Renal cortex interstitium (tissue), 11 donors: ENCODE results near the gene ATRNL1. TPM values are rescaled to one million over a fixed set of nuclear protein-coding genes. Genes with fewer than 3 reads are reported as not detected.
A peak's percentile ranks its signal among the peaks of the same experiment; 100 is the strongest.
"Not testable (repeated sequence)": the region's sequence is repeated elsewhere in the genome, so short reads cannot be mapped to it uniquely, and the experiment has no call there.

Experiments used
- DNase-seq, 11 donors: peaks; one replicate each; pipeline ENCODE4 v3.0.0-alpha.2; 2013; ENCODE audit warnings: low read depth in 9 of 11, low spot score in 4 of 11; ENCODE audit errors: extremely low read depth in 1 of 11
- polyA plus RNA-seq, 3 donors: library from polyadenylated mRNA; unstranded; fragments of 120-200 nt; gene quantifications; one replicate each; pipeline ENCODE4 v1.2.1, GENCODE V29; 2013; ENCODE audit not compliant: insufficient read length in 3 of 3

The ATRNL1 gene
- polyA plus RNA-seq, 3 donors, result 27.2 to 31.3 (median 27.6) TPM

- DNase-seq, result no peak
Observed at GRCh38 chr10:115762029-115762428, 668.9 kb downstream of the ATRNL1 start.

GRCh38 chr10:115771755-115772154 lies 678.6 kb downstream of the ATRNL1 start:
- no peak for DNase-seq

DNA sequence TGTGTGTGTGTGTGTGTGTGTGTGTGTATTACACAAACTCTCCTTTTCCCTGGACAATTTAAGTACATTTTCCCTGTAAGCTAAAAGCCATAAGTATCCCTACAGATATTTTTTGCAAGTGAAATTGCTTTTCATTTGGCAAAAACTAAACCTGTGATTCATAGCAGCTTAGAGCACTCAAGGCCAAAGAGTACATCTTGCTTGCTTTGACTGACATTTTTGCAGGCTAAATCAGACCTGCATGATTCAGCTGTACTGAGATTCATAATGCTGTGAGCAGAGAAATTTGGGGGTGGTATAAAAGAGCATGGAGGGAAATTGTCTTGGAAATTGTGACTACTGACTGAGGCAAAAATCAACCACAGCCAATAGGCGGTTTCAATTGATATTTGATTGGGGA lies 679.4 kb downstream of the ATRNL1 start:
- DNase-seq, result no peak

DNA sequence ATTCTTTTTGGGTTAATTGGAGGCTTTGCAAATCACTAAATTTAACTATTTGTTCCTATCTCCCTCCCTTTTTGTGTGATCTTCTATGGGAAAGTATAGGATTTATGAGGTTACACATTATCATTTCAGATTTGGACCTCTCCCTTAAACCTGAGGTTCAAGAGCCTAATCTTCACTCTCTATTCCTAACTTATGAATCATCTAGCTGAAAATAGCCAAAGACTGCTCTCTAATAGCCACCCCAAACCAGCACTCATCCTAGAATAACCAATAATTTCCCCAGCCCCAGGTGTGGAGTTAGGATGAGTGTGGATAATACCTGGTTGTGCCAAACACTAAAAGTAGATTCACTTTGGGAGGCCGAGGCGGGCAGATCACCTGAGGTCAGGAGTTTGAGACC lies 680.7 kb downstream of the ATRNL1 start:
- DNase-seq, result no peak

- DNase-seq, result no peak
Observed at GRCh38 chr10:115774721-115775120, 681.6 kb downstream of the ATRNL1 start.

DNA sequence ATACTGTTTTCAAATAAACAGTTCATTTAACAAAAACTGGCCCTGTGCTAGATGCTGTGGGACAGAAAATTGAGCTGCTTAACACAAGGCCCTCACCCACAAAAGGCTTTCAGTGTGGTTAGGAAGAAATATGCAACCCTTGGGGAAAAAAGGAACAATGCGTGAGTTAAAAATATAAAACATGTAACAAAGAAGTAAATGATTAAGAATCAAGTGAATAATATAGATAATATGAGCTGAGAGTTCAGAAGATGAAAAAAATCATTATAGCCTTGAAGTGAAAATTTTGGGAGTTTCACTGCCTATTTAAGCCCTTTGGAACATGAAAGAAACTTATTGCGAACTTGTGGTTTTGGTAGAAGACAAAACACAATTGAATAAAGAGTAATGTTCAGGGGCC lies 684.5 kb downstream of the ATRNL1 start:
- no peak for DNase-seq

DNA sequence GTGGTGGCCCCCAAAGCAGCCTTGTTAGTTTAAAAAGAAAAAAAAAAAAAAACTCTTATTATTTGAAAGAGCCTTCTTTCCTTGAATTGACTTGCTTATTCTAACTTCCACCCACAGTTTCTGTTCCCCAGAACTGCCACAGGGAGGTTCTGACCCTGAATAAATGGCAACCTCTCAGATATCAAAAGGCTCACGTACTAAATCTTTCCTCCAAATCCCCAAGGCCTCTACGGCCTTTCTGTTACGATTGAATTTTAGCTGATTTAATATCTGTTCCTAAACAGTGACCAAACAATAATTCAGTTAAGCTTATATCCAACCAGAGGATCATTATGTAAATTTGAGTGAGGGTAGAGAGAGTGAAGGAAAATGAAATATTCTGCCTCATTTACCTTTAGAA lies 697.1 kb downstream of the ATRNL1 start:
- peak in 1 of 11 donors; percentile 23 for DNase-seq

GRCh38 chr10:115795964-115796363 lies 702.8 kb downstream of the ATRNL1 start:
- DNase-seq, result no peak

DNA sequence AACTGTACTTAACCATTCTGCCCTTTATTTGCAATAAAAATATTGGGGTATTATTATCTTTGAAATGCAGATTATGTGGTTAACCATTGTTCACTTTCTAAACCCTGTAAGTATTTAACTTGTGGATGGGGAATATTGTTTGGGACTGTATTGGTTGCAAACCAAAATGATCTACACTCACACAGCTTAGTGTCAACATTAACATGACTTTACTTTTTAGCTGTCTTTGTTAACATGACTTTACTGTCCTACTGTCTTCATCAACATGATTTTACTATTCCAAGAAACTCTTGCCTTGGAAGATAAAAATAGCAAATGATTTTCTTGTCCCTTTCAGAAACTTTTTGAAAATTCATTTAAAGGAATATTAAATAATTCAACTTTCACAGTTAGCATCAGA lies 708.3 kb downstream of the ATRNL1 start:
- no peak for DNase-seq

- DNase-seq, result no peak
Observed at GRCh38 chr10:115801992-115802391, 708.8 kb downstream of the ATRNL1 start.

DNA sequence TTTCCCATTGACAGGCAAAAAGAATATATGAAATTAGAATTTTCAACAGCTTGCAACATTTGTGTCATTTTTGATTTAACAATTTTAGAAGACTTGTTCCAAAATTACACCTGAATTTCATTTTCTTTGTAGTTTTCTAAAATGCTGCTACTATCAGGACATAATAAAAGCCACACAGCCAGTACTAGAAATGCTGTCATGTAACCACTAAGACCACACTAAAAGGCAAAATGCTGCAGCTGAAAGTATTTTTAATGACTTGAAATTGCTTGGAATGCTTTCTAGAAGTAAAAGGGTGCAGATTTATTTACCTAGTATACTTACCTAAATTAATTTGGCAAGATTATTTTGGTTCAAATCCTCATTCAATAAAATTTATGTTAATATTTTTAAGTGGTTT lies 709.7 kb downstream of the ATRNL1 start:
- no peak for DNase-seq

DNA sequence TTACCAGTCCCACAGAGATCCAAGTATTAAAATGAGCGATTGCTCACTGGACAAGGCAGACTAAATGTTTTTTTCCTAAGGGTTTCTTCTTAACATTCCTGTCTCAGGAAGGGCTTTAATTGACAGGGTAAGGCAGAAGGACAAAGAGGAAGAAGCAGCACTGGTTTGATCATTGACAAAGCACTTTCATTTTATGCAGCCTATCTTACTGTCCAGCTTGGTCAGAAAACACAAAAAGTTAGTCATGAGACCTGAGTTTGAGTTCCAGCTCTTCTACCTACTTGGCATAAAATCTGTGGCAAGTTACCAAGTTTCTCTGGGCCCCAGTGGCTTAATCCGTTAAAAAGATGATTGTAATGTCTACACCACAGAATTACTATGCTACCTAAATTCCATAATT lies 721.4 kb downstream of the ATRNL1 start:
- DNase-seq, result no peak

DNA sequence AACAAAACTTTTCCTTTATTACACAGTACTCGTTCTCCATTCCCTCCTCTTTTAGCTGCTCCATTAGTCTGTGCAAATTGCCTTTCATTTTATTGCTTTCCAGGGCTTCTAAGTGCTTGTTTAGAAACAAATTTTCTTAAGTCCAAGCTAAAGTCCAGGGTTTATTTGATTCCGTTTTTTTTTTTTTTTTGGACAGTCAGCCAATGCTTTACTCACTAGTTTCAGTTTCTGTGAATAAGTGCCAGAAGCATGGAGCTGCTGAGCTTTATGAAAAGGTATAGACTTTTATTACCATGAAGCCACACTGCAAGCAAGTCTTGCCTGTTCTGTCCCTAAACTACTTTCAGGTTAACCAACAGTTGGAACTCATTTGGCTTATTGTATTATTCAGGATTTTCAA lies 724.8 kb downstream of the ATRNL1 start:
- peak in 1 of 11 donors; percentile 37 for DNase-seq

- no peak for DNase-seq
Observed at GRCh38 chr10:115826396-115826795, 733.2 kb downstream of the ATRNL1 start.

DNA sequence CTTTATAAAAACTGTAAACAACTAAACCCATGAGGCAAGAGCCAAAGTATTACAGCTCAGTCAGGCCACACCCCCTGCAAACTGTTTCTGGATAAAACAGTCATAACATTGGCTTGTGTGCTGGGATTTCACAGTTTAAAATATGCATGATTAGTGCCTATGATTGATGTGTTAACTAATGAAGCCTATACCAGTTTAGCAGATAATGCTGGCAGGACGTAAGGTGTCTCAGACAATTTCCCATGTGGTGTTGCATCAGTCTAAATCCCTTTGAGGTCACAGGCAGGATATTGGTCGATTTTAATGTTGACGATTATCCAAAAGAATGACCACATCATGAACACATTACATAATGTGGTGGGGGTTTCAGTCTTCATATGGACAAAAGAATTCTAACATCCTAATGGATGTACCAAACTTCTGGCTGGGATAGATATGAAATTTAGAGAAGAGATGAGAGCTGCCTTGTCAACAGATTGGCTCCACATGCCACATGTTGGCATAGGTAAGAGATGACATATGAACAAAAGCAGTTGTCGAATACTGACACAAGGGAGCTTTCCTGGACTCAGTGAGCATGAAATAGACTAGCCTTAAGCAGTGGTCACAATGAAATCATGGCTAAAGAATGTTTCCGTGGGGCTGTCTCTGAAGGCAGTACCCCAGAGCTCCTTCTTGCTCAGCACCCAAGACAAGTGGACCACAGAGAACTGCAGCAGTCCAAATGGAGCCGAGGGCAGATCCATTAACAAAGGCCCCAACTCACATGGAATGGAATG lies 734.3 kb downstream of the ATRNL1 start:
- DNase-seq, result no peak

- not testable (repeated sequence) for DNase-seq
Observed at GRCh38 chr10:115828182-115828581, 735.0 kb downstream of the ATRNL1 start.

GRCh38 chr10:115829521-115830205 lies 736.5 kb downstream of the ATRNL1 start:
- no peak for DNase-seq

DNA sequence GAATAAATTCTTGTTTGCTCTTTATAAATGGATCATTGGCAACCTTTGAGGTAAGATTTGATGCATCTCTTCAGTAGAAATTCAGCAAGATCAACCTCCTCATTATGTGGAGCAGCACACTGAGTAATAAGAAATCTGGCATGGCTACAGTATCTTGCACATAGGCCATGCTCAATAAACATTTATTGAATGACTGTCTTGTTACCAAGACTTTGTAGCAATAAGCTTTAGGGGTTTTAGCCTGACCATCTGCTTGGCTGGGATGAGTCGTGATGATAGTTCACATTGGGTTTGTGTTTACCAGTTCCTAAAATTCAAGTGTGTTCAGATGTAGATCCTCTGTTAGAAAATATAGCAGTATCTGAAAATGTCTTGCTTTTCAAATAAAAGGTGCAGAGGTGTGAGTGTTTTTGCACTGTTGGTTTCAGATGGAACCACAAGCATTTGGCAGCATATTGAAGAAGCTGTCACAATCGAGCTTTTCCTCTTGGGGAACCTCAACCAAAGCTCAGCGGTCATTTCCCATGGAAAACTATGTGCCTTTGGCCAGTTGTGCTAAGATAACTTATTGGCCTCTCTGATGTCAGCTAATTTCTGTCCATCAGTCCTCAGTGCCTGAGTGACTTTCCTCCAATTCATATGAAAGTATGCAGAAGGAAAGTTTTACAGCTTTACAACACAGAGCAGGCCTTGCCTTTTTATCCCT lies 737.3 kb downstream of the ATRNL1 start:
- no peak for DNase-seq

DNA sequence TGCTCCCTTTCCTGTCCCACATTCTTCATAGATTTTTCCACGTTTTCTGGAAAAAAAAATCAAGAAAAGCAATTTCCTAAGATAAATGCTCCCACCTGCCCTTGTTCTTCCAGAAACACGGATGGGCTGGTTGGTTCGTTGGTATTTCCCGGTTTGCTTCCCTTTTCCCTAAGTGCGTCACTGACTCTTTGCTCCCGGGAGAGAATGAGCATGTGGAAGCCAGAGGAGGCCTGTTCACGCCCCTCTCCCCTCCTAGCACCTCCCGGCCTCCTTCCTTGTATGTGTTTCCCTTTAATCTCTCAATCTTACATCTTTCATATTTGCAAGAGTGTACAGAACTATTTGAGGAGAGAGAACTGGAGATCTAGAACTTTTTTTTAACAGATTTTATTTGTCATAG lies 737.9 kb downstream of the ATRNL1 start:
- no peak for DNase-seq

- no peak for DNase-seq
Observed at GRCh38 chr10:115833119-115833518, 740.0 kb downstream of the ATRNL1 start.
